ENCODE measurements around the gene ODAPH. TPM values are rescaled to one million over a fixed set of nuclear protein-coding genes. Genes with fewer than 3 reads are reported as not detected.
A peak's percentile ranks its signal among the peaks of the same experiment; 100 is the strongest.
"Not testable (repeated sequence)": the region's sequence is repeated elsewhere in the genome, so short reads cannot be mapped to it uniquely, and the experiment has no call there.

The ODAPH gene
- total RNA-seq, 6 experiments from 2014 or later = not detected

DNA sequence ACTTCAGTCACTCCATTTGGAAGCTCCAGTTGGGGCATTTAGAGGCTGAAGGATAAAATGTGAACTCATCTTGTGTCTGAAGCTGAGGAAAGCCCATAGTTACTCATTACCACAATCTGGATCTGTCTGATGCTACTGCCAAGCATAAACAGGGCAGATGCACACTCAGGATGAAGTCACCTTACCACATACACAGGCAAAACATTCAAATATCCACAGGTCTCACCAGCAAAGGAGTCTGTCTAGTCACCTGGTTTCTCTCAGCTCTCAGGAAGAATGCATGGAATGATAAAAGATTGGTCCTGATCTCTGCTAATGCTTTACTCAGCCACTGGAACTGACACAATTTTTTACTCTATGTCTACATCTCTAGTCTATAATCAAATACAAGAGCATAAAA is 13.0 kb upstream of the ODAPH start:
- DNase-seq = peak; percentile 79
- Mint-ChIP-seq H3K4me3 (no peak overlapping the region), H3K9me3 (no peaks in the 10 kb centered on the region), H3K27ac (peak overlapping the region; percentile 29; the same call in 1 of the 2 replicates), H3K4me1 (ENCODE audit: low read depth) (peaks cover 41% of the 10 kb centered on the region), H3K27me3 (ENCODE audit: insufficient read depth) (no peaks in the 10 kb centered on the region), H3K36me3 (ENCODE audit: low read depth) (peaks cover 3% of the 10 kb centered on the region; the same call in 1 of the 2 replicates)
- TF ChIP-seq, protein P1, sequence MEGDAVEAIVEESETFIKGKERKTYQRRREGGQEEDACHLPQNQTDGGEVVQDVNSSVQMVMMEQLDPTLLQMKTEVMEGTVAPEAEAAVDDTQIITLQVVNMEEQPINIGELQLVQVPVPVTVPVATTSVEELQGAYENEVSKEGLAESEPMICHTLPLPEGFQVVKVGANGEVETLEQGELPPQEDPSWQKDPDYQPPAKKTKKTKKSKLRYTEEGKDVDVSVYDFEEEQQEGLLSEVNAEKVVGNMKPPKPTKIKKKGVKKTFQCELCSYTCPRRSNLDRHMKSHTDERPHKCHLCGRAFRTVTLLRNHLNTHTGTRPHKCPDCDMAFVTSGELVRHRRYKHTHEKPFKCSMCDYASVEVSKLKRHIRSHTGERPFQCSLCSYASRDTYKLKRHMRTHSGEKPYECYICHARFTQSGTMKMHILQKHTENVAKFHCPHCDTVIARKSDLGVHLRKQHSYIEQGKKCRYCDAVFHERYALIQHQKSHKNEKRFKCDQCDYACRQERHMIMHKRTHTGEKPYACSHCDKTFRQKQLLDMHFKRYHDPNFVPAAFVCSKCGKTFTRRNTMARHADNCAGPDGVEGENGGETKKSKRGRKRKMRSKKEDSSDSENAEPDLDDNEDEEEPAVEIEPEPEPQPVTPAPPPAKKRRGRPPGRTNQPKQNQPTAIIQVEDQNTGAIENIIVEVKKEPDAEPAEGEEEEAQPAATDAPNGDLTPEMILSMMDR (IDR thresholded peaks at IDR 0.05) = no peak

DNA sequence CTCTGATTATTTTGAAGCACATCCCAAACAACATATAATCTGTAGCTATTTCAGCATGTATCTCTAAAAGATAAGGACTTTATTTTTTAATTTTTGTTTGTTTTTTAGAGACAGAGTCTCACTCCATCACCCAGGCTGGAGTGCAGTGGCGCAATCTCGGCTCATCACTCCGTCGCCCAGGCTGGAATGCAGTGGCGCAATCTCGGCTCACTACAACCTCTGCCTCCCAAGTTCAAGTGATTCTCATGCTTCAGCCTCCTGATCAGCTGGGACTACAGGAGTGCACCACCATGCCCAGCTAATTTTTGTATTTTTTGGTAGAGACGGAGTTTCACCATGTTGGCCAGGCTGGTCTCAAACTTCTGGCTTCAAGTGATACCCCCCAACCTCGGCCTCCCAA is 11.6 kb upstream of the ODAPH start:
- H3K4me3 Mint-ChIP-seq; DNase-seq; H3K27me3 Mint-ChIP-seq (ENCODE audit: insufficient read depth); H3K9me3 Mint-ChIP-seq; H3K36me3 Mint-ChIP-seq (ENCODE audit: low read depth); H3K27ac Mint-ChIP-seq: not testable (repeated sequence)
- H3K4me1 Mint-ChIP-seq (ENCODE audit: low read depth) = peaks cover 41% of the 10 kb centered on the region

DNA sequence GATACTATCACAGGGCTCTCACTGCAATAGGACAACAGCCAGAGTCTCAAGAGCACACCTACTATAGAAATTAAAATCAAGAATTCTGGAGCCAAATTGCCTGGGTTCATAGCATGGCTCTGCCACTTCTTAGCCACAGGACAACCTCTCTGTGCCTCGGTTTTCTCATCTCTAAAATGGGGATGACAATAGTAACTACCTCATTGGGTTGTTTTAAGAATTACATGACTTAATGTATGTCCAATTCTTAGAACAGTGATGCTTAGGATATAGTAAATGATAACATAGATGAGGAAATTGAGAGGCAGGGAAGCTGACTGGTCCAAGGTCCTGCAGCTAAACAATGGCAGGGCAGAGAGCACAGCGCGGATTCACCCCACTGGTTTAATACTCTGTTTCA is 11.0 kb upstream of the ODAPH start:
- no peak overlapping the region for H3K27ac Mint-ChIP-seq
- no peak overlapping the region for H3K4me3 Mint-ChIP-seq
- H3K27me3 Mint-ChIP-seq (ENCODE audit: insufficient read depth) = no peaks in the 10 kb centered on the region
- TF ChIP-seq, protein P1 (IDR thresholded peaks at IDR 0.05) = no peak
- no peak for DNase-seq
- no peaks in the 10 kb centered on the region; the same call in 1 of the 2 replicates for H3K36me3 Mint-ChIP-seq (ENCODE audit: low read depth)
- no peaks in the 10 kb centered on the region for H3K9me3 Mint-ChIP-seq
- peaks cover 41% of the 10 kb centered on the region for H3K4me1 Mint-ChIP-seq (ENCODE audit: low read depth)

DNA sequence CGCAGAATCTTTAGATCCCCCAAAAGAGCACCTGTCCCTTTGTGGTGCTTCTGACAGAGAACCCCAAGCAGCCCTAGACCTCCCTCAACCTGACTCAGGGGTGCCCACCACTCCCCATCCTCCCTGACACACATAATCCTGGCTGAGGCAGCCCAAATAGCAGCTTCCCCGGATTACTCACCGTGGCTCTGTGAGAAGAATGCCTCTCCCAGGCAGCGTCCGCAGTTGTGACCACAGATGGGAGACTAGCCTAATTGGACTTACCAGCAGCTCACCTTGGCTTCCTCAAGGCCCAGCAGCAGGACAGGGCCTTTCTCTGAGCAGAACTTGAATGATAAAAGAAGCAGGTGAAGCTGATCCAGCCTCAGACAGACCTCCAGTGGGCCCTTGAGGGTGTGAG is 10.3 kb upstream of the ODAPH start:
- no peak overlapping the region for H3K27ac Mint-ChIP-seq
- no peaks in the 10 kb centered on the region for H3K27me3 Mint-ChIP-seq (ENCODE audit: insufficient read depth)
- no peak overlapping the region for H3K4me3 Mint-ChIP-seq
- peak; percentile 55 for DNase-seq
- TF ChIP-seq, protein P1 (IDR thresholded peaks at IDR 0.05) = no peak
- no peaks in the 10 kb centered on the region; the same call in 1 of the 2 replicates for H3K36me3 Mint-ChIP-seq (ENCODE audit: low read depth)
- H3K9me3 Mint-ChIP-seq = no peaks in the 10 kb centered on the region
- H3K4me1 Mint-ChIP-seq (ENCODE audit: low read depth) = peaks cover 41% of the 10 kb centered on the region

DNA sequence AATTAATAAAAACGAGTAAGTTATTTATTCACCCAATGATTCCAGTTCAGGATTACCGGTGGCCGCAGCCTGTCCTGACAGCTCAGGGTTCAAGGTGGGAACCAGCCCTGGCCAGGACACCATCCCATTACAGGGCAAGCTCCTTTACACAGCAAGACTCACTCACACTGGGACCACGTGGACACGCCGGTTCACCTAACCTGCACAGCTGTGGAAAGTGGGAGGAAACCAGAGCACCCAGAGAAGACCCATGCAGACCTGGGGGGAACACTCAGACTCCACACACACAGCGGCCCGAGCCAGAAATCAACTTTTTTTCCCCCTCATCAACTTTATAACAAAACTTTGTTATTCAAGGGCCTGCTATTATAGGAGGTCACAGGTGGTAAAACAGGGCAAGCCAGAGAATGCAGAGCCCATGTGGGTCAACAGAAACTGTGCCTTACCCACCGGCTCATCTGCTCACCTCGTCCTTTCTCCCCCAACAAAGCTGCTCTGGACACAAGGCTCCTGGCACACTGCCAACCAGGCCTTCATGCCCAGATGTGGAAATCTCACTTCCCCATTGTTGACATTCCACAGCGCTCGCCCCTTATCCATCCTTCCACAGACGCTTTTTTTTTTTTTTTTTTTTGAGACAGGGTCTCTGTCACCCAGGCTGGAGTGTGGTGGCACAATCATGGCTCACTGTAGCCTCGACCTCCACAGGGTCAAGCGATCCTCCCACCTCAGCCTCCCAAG is 8.0 kb upstream of the ODAPH start:
- no peak for DNase-seq
- no peak overlapping the region for H3K27ac Mint-ChIP-seq
- no peaks in the 10 kb centered on the region for H3K9me3 Mint-ChIP-seq
- H3K36me3 Mint-ChIP-seq (ENCODE audit: low read depth) = no peaks in the 10 kb centered on the region; the same call in 1 of the 2 replicates
- peaks cover 32% of the 10 kb centered on the region for H3K4me1 Mint-ChIP-seq (ENCODE audit: low read depth)
- no peaks in the 10 kb centered on the region for H3K27me3 Mint-ChIP-seq (ENCODE audit: insufficient read depth)
- no peak overlapping the region for H3K4me3 Mint-ChIP-seq
- TF ChIP-seq, protein P1 (IDR thresholded peaks at IDR 0.05) = no peak

DNA sequence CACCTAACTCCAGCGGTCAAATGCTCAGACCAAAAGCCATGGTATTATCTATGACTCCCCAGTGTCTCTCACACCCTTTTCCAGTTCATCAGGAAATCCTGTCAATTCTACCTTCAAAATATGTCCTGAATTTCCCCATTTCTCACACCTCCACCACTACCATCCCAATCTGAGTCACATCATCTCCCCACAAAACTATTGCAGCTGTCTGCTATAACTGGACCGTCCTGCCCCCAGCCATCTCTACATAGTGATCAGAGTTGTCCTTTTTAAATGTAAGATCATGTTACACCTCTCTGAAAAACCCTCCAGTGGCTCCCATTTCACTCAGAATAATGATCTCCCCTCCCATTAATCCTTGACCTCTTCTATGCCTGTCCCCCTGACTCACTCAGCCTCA is 6.8 kb upstream of the ODAPH start:
- Mint-ChIP-seq H3K27ac (no peak overlapping the region), H3K36me3 (ENCODE audit: low read depth) (no peaks in the 10 kb centered on the region; the same call in 1 of the 2 replicates), H3K27me3 (ENCODE audit: insufficient read depth) (no peaks in the 10 kb centered on the region), H3K4me3 (no peak overlapping the region), H3K4me1 (ENCODE audit: low read depth) (peaks cover 20% of the 10 kb centered on the region), H3K9me3 (no peaks in the 10 kb centered on the region)
- no peak for DNase-seq
- TF ChIP-seq, protein P1 (IDR thresholded peaks at IDR 0.05) = no peak
